ENCODE results near the gene RGS16.

GRCh38 chr1:182634306-182635072, 30.3 kb upstream of the RGS16 start:
- TF ChIP-seq, protein P1, sequence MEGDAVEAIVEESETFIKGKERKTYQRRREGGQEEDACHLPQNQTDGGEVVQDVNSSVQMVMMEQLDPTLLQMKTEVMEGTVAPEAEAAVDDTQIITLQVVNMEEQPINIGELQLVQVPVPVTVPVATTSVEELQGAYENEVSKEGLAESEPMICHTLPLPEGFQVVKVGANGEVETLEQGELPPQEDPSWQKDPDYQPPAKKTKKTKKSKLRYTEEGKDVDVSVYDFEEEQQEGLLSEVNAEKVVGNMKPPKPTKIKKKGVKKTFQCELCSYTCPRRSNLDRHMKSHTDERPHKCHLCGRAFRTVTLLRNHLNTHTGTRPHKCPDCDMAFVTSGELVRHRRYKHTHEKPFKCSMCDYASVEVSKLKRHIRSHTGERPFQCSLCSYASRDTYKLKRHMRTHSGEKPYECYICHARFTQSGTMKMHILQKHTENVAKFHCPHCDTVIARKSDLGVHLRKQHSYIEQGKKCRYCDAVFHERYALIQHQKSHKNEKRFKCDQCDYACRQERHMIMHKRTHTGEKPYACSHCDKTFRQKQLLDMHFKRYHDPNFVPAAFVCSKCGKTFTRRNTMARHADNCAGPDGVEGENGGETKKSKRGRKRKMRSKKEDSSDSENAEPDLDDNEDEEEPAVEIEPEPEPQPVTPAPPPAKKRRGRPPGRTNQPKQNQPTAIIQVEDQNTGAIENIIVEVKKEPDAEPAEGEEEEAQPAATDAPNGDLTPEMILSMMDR (IDR thresholded peaks at IDR 0.05), result no peak
- no peak for TF ChIP-seq POLR2A (IDR thresholded peaks at IDR 0.05)

Data from prostate gland (tissue), 2 donors.